HEK293 (cell line): Measurements from ENCODE around the gene BORCS6.

Source experiments
- CTCF ChIA-PET: fragments of 350-600 bp; formaldehyde crosslinking; extraction: SDS; loops from one replicate; lab custom pipeline; 2021; ENCODE audit warnings: antibody characterized with exemption; lab: Yijun Ruan, JAX
- POLR2A ChIA-PET: fragments of 300-600 bp; formaldehyde crosslinking; extraction: SDS; loops from one replicate; lab custom pipeline; 2020; ENCODE audit warnings: antibody characterized with exemption, inconsistent platforms; lab: Yijun Ruan, JAX
- H3K27ac ChIP-seq: fragments of 200-500 bp; sonication (Bioruptor generic); 2 replicates; pipeline ENCODE4 v1.5.1; 2014; ENCODE audit warnings: low read depth, low read length, control low read depth, inconsistent platforms; ENCODE audit errors: extremely low read depth
- H3K36me3 ChIP-seq, 2 experiments: fragments of 200-500 bp in 1 of 2; sonication (Bioruptor generic) in 1 of 2; 1 replicate in 1 of 2; 2 replicates in 1 of 2; pipeline ENCODE4 v1.5.1; 2014 to 2017; ENCODE audit warnings: inconsistent platforms in 2 of 2, low read length in 2 of 2; ENCODE audit not compliant: control insufficient read depth in 2 of 2, insufficient read depth in 1 of 2
- H3K4me1 ChIP-seq: fragments of 200-500 bp; sonication (Bioruptor generic); 2 replicates; pipeline ENCODE4 v1.5.1; 2014; ENCODE audit warnings: mild to moderate bottlenecking, low read length, inconsistent platforms; ENCODE audit not compliant: control insufficient read depth, insufficient read depth
- H3K4me3 ChIP-seq: 2 replicates; pipeline ENCODE4 v1.5.1; 2011; ENCODE audit warnings: low read depth, mild to moderate bottlenecking, control low read depth, low read length, moderate library complexity
- H3K9me3 ChIP-seq: fragments of 200-500 bp; sonication (Bioruptor generic); 2 replicates; pipeline ENCODE4 v1.5.1; 2014; ENCODE audit warnings: low read depth, low read length, inconsistent platforms; ENCODE audit not compliant: control insufficient read depth, insufficient read depth
- EGR2 ChIP-seq: fragments of 450-650 bp; formaldehyde crosslinking; IDR thresholded peaks from 2 replicates; pipeline ENCODE4 v1.5.1; 2016; ENCODE audit warnings: low read depth, missing biosample characterization, missing genetic modification characterization
- ELK4 ChIP-seq: IDR thresholded peaks from 2 replicates; pipeline ENCODE4 v1.6.1; 2011; ENCODE audit warnings: mild to moderate bottlenecking, low read depth, low read length, borderline replicate concordance
- GLI2 ChIP-seq: fragments of 450-650 bp; formaldehyde crosslinking; IDR thresholded peaks from 2 replicates; pipeline ENCODE4; 2017; ENCODE audit warnings: missing biosample characterization, missing genetic modification characterization, low read depth, borderline replicate concordance
- KLF10 ChIP-seq: fragments of 450-650 bp; IDR thresholded peaks from 2 replicates; pipeline ENCODE4 v1.5.1; 2018; ENCODE audit warnings: missing biosample characterization, mild to moderate bottlenecking, missing genetic modification characterization
- KLF16 ChIP-seq: fragments of 450-650 bp; formaldehyde crosslinking; IDR thresholded peaks from 2 replicates; pipeline ENCODE4 v1.5.1; 2017; ENCODE audit warnings: missing biosample characterization, missing genetic modification characterization
- MYNN ChIP-seq: fragments of 450-650 bp; formaldehyde crosslinking; IDR thresholded peaks from 2 replicates; pipeline ENCODE4 v1.5.1; 2016; ENCODE audit warnings: missing biosample characterization, missing genetic modification characterization, borderline replicate concordance
- SCRT2 ChIP-seq: fragments of 450-650 bp; formaldehyde crosslinking; IDR thresholded peaks from 2 replicates; pipeline ENCODE4 v1.5.1; 2016; ENCODE audit warnings: missing biosample characterization, missing genetic modification characterization
- WT1 ChIP-seq: fragments of 450-650 bp; formaldehyde crosslinking; IDR thresholded peaks from 2 replicates; pipeline ENCODE4 v1.5.1; 2016; ENCODE audit warnings: missing biosample characterization, missing genetic modification characterization
- ZBTB21 ChIP-seq: fragments of 450-650 bp; formaldehyde crosslinking; IDR thresholded peaks from 2 replicates; pipeline ENCODE4 v1.5.1; 2017; ENCODE audit warnings: missing biosample characterization, missing genetic modification characterization
- ZIC2 ChIP-seq: fragments of 450-650 bp; formaldehyde crosslinking; IDR thresholded peaks from 2 replicates; pipeline ENCODE4 v1.5.1; 2016; ENCODE audit warnings: missing biosample characterization, missing genetic modification characterization
- ZNF211 ChIP-seq: fragments of 450-650 bp; formaldehyde crosslinking; IDR thresholded peaks from 2 replicates; pipeline ENCODE4 v1.5.1; 2016; ENCODE audit warnings: low read depth, missing biosample characterization, missing genetic modification characterization
- ZNF335 ChIP-seq: fragments of 450-650 bp; formaldehyde crosslinking; conservative IDR thresholded peaks from 2 replicates; pipeline ENCODE4 v1.5.1; 2016; ENCODE audit warnings: missing biosample characterization, missing genetic modification characterization
- ZNF350 ChIP-seq: fragments of 450-650 bp; formaldehyde crosslinking; IDR thresholded peaks from 2 replicates; pipeline ENCODE4 v1.5.0; 2017; ENCODE audit warnings: missing biosample characterization, mild to moderate bottlenecking, missing genetic modification characterization
- ZNF544 ChIP-seq: fragments of 450-650 bp; formaldehyde crosslinking; IDR thresholded peaks from 2 replicates; pipeline ENCODE4 v1.5.0; 2017; ENCODE audit warnings: missing biosample characterization, missing genetic modification characterization
- ZNF654 ChIP-seq: fragments of 450-650 bp; formaldehyde crosslinking; IDR thresholded peaks from 2 replicates; pipeline ENCODE4 v1.5.1; 2016; ENCODE audit warnings: low read depth, missing biosample characterization, missing genetic modification characterization
- ZNF670 ChIP-seq: fragments of 450-650 bp; formaldehyde crosslinking; IDR thresholded peaks from 2 replicates; pipeline ENCODE4 v1.5.1; 2016; ENCODE audit warnings: missing biosample characterization, missing genetic modification characterization, low read depth
- ZNF76 ChIP-seq: fragments of 450-650 bp; formaldehyde crosslinking; IDR thresholded peaks from 2 replicates; pipeline ENCODE4; 2016; ENCODE audit warnings: low read depth, missing biosample characterization, missing genetic modification characterization, borderline replicate concordance
- ZNF792 ChIP-seq: fragments of 450-650 bp; formaldehyde crosslinking; IDR thresholded peaks from 2 replicates; pipeline ENCODE4 v1.5.1; 2016; ENCODE audit warnings: missing biosample characterization, missing genetic modification characterization
- ZSCAN16 ChIP-seq: fragments of 450-650 bp; formaldehyde crosslinking; IDR thresholded peaks from 2 replicates; pipeline ENCODE4 v1.5.1; 2016; ENCODE audit warnings: missing biosample characterization, missing genetic modification characterization
- TF ChIP-seq, protein P1 (sequence below): fragments of 450-650 bp; formaldehyde crosslinking; IDR thresholded peaks from 2 replicates; pipeline ENCODE4 v1.5.1; 2016; ENCODE audit warnings: missing biosample characterization, missing genetic modification characterization

The BORCS6 gene

DNA sequence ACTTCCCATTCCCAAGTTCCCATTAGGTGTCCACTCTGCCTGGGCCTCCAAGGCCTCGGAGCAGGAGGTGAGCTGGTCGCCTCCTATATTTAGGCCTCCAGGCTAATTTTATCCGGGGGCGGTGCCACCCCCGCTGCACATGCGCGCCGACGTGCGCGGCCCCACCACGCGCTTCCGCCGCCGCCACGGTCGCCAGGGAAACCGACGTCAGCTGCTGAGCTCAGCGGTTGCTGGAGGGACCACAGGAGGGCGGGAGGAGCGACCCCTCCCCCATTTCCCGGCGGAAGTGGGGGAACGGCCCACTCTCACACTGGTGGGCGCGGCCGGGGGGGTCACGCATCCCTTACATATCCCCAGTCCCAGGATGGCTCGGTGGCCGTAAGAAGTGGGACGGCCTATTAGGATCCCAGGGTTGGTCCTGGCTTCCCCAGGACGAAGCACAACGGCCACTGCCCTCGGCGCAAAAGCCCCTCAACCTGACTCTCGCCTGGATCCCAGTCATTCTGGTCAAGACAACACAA lies 38.8 kb downstream of the BORCS6 start (continued):
- TF ChIP-seq, protein P1, sequence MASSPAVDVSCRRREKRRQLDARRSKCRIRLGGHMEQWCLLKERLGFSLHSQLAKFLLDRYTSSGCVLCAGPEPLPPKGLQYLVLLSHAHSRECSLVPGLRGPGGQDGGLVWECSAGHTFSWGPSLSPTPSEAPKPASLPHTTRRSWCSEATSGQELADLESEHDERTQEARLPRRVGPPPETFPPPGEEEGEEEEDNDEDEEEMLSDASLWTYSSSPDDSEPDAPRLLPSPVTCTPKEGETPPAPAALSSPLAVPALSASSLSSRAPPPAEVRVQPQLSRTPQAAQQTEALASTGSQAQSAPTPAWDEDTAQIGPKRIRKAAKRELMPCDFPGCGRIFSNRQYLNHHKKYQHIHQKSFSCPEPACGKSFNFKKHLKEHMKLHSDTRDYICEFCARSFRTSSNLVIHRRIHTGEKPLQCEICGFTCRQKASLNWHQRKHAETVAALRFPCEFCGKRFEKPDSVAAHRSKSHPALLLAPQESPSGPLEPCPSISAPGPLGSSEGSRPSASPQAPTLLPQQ, result peak; percentile 90
- TF ChIP-seq MYNN (tag by site-specific recombination) (0 out of 2 replicates have a peak, but pooled peaks have one; percentile 48), ZBTB21 (tag by site-specific recombination) (no peak), ZNF544 (tag by site-specific recombination) (no peak), ZNF670 (tag by site-specific recombination) (no peak), ZNF792 (tag by site-specific recombination) (no peak), ZNF335 (tag by site-specific recombination) (peak; percentile 85), GLI2 (tag by site-specific recombination) (no peak), EGR2 (peak; percentile 88), KLF10 (tag by site-specific recombination) (peak; percentile 86), ZSCAN16 (tag by site-specific recombination) (no peak), ELK4 (peak; percentile 48; the same call in 1 of the 2 replicates), WT1 (peak; percentile 38; the same call in 1 of the 2 replicates), ZNF211 (tag by site-specific recombination) (no peak), ZNF76 (tag by site-specific recombination) (no peak), KLF16 (tag by site-specific recombination) (peak; percentile 47; the same call in 1 of the 2 replicates), ZNF654 (tag by site-specific recombination) (no peak), ZIC2 (tag by site-specific recombination) (peak; percentile 46; the same call in 1 of the 2 replicates)

GRCh38 chr17:8150194-8151119 lies 39.5 kb downstream of the BORCS6 start:
- no peak for TF ChIP-seq ZNF350 (tag by site-specific recombination)
- TF ChIP-seq SCRT2 (tag by site-specific recombination), result peak; percentile 60
- Histone ChIP-seq H3K4me1 (peaks cover 20% of the 10 kb centered on the region), H3K27ac (no peak overlapping the region; the same call in 1 of the 2 replicates), H3K36me3 (peaks cover 0 to 51% of the 10 kb centered on the region in 2 experiments; a peak in 1 of 3 replicates), H3K9me3 (no peaks in the 10 kb centered on the region), H3K4me3 (no peak overlapping the region)
- POLR2A ChIA-PET, result interaction anchor here (1.0 to 1.6 kb wide), 3 partner anchors 12 to 59 kb away, joined by 3 to 9 read pairs (median 4); no protein-coding TSS in a partner anchor
- CTCF ChIA-PET, result interaction anchor here (0.9 to 3.8 kb wide), 3 partner anchors 11 to 31 kb away, joined by 3 to 19 read pairs (median 13); no protein-coding TSS in a partner anchor
